ENCODE data around the gene VEPH1. TPM values are rescaled to one million over a fixed set of nuclear protein-coding genes. Genes with fewer than 3 reads are reported as not detected.

VEPH1 gene
- polyA plus RNA-seq, 1 of the 3 experiments (the other 2 are of a cell fraction): 6.0 TPM

GRCh38 chr3:157282261-157283191 is 220.7 kb downstream of the VEPH1 start (continued):
- TF ChIP-seq IRF3 (IDR thresholded peaks at IDR 0.05; ENCODE audit: low read depth, low read length) (no peak), TAF1 (IDR thresholded peaks at IDR 0.05; ENCODE audit: borderline replicate concordance, low read depth, low read length) (no peak), MXI1 (IDR thresholded peaks at IDR 0.05; ENCODE audit: low read depth, low read length) (no peak), USF1 (IDR thresholded peaks at IDR 0.05; ENCODE audit: borderline replicate concordance, low read depth) (peak; percentile 52; the same call in 1 of the 2 replicates), RXRA (IDR thresholded peaks at IDR 0.05; ENCODE audit: borderline replicate concordance, low read depth) (no peak), TEAD4 (IDR thresholded peaks at IDR 0.05; ENCODE audit: borderline replicate concordance, insufficient read depth) (peak; percentile 48; the same call in 1 of the 2 replicates), POLR2AphosphoS5 (IDR thresholded peaks at IDR 0.05; ENCODE audit: low read depth, low read length) (no peak; the same call in 1 of the 2 replicates), MEF2A (IDR thresholded peaks at IDR 0.05; ENCODE audit: borderline replicate concordance, low read depth) (0 out of 2 replicates have a peak, but pooled peaks have one; percentile 16)

- no peaks in the 10 kb centered on the region for H3K9me2 ChIP-seq
- no peaks in the 10 kb centered on the region for H3K79me2 ChIP-seq (ENCODE audit: insufficient read depth)
- no peaks in the 10 kb centered on the region for H3K27me3 ChIP-seq (ENCODE audit: insufficient read depth)
- no peak overlapping the region for H3K9ac ChIP-seq
- H3K4me3 ChIP-seq (ENCODE audit: low read depth in 2 of 2, low read length in 1 of 2): no peak overlapping the region
- H2AFZ ChIP-seq (ENCODE audit: low read depth): no peak overlapping the region
- 67% methylated on average over 2 of the region's 2 CpGs for WGBS (ENCODE audit: low lambda C conversion rate)
- H3K27ac ChIP-seq (ENCODE audit: low read depth in 2 of 2, low read length in 1 of 2): no peak overlapping the region
- CTCF ChIA-PET: no interaction called here
- H3K4me2 ChIP-seq: no peak overlapping the region
- no peaks in the 10 kb centered on the region for H4K20me1 ChIP-seq (ENCODE audit: insufficient read depth)
- H3K4me1 ChIP-seq (ENCODE audit: control insufficient read depth in 1 of 2, insufficient read depth in 2 of 2, low read depth in 1 of 2, low read length in 1 of 2): peaks cover 0 to 35% of the 10 kb centered on the region in 2 experiments; a peak in 2 of 4 replicates
- peaks cover 34% of the 10 kb centered on the region for H3F3A ChIP-seq (replicated peaks; ENCODE audit: insufficient read depth)
- TF ChIP-seq MXI1 (IDR thresholded peaks at IDR 0.05; ENCODE audit: low read depth, low read length) (no peak), FOSL2 (IDR thresholded peaks at IDR 0.05; ENCODE audit: borderline replicate concordance, low read depth) (no peak), GATA2 (CRISPR knock-in tag; IDR thresholded peaks at IDR 0.05) (no peak), EP300 (IDR thresholded peaks at IDR 0.05; ENCODE audit: borderline replicate concordance in 1 of 2, low read depth in 1 of 2, low read length in 1 of 2) (no peak)
- POLR2A ChIA-PET: no interaction called here
- no peaks in the 10 kb centered on the region for H3K9me3 ChIP-seq
- no peaks in the 10 kb centered on the region for H3K36me3 ChIP-seq (replicated peaks in 1 of 2; ENCODE audit: control insufficient read depth in 1 of 2, insufficient read depth in 2 of 2, low read length in 1 of 2)
- no peak for DNase-seq
These were observed 222.4 kb downstream of the VEPH1 start for GRCh38 chr3:157280786-157281185.

- no peak overlapping the region for H3K9ac ChIP-seq
- H3K36me3 ChIP-seq (replicated peaks in 1 of 2; ENCODE audit: control insufficient read depth in 1 of 2, insufficient read depth in 2 of 2, low read length in 1 of 2): no peaks in the 10 kb centered on the region
- H2AFZ ChIP-seq (ENCODE audit: low read depth): no peak overlapping the region
- ChIA-PET CTCF (no interaction called here), POLR2A (no interaction called here)
- no peak overlapping the region for H3K4me2 ChIP-seq
- H3K9me3 ChIP-seq: no peaks in the 10 kb centered on the region
- H3K79me2 ChIP-seq (ENCODE audit: insufficient read depth): no peaks in the 10 kb centered on the region
- no peaks in the 10 kb centered on the region for H3K9me2 ChIP-seq
- H4K20me1 ChIP-seq (ENCODE audit: insufficient read depth): no peaks in the 10 kb centered on the region
- no peaks in the 10 kb centered on the region for H3K27me3 ChIP-seq (ENCODE audit: insufficient read depth)
- H3K4me1 ChIP-seq (ENCODE audit: control insufficient read depth in 1 of 2, insufficient read depth in 2 of 2, low read depth in 1 of 2, low read length in 1 of 2): peaks cover 0 to 35% of the 10 kb centered on the region in 2 experiments; a peak in 2 of 4 replicates
- H3K27ac ChIP-seq (ENCODE audit: low read depth in 2 of 2, low read length in 1 of 2): no peak overlapping the region
- no peak for DNase-seq
- H3F3A ChIP-seq (replicated peaks; ENCODE audit: insufficient read depth): peaks cover 35% of the 10 kb centered on the region
- H3K4me3 ChIP-seq (ENCODE audit: low read depth in 2 of 2, low read length in 1 of 2): no peak overlapping the region
- TF ChIP-seq SIN3A (IDR thresholded peaks at IDR 0.05; ENCODE audit: borderline replicate concordance, low read depth, low read length) (no peak), TAF1 (IDR thresholded peaks at IDR 0.05; ENCODE audit: borderline replicate concordance, low read depth, low read length) (no peak), TCF12 (IDR thresholded peaks at IDR 0.05) (no peak), USF1 (IDR thresholded peaks at IDR 0.05; ENCODE audit: borderline replicate concordance, low read depth) (no peak), POLR2AphosphoS5 (IDR thresholded peaks at IDR 0.05; ENCODE audit: low read depth, low read length) (no peak), CHD2 (IDR thresholded peaks at IDR 0.05; ENCODE audit: low read length, partially characterized antibody) (no peak), NFIC (IDR thresholded peaks at IDR 0.05; ENCODE audit: borderline replicate concordance) (no peak), FOSL2 (IDR thresholded peaks at IDR 0.05; ENCODE audit: borderline replicate concordance, low read depth) (no peak), REST (IDR thresholded peaks at IDR 0.05; ENCODE audit: low read depth, low read length) (no peak), RXRA (IDR thresholded peaks at IDR 0.05; ENCODE audit: borderline replicate concordance, low read depth) (no peak)
These were observed 222.9 kb downstream of the VEPH1 start for GRCh38 chr3:157280354-157280753.

Data from SK-N-SH (cell line).